ENCODE data around the gene SOS2. TPM values are rescaled to one million over a fixed set of nuclear protein-coding genes. Genes with fewer than 3 reads are reported as not detected.

Gene SOS2
- polyA plus RNA-seq, 1 donor from 2014 or later = 25.9 TPM

- H3F3A ChIP-seq (ENCODE audit: insufficient read depth, low read length, poor library complexity, severe bottlenecking) = no peaks in the 10 kb centered on the region
- H3K27me3 ChIP-seq (ENCODE audit: insufficient read depth, low read depth, low read length) = no peaks in the 10 kb centered on the region
- H3K36me3 ChIP-seq (ENCODE audit: insufficient read depth, low read length) = no peaks in the 10 kb centered on the region
- no peak overlapping the region for H3K9ac ChIP-seq (ENCODE audit: low read length)
- H3K9me3 ChIP-seq (ENCODE audit: low read length) = no peaks in the 10 kb centered on the region
- no peaks in the 10 kb centered on the region for H3K9me2 ChIP-seq (ENCODE audit: insufficient read depth, low read length)
- TF ChIP-seq, protein P1, sequence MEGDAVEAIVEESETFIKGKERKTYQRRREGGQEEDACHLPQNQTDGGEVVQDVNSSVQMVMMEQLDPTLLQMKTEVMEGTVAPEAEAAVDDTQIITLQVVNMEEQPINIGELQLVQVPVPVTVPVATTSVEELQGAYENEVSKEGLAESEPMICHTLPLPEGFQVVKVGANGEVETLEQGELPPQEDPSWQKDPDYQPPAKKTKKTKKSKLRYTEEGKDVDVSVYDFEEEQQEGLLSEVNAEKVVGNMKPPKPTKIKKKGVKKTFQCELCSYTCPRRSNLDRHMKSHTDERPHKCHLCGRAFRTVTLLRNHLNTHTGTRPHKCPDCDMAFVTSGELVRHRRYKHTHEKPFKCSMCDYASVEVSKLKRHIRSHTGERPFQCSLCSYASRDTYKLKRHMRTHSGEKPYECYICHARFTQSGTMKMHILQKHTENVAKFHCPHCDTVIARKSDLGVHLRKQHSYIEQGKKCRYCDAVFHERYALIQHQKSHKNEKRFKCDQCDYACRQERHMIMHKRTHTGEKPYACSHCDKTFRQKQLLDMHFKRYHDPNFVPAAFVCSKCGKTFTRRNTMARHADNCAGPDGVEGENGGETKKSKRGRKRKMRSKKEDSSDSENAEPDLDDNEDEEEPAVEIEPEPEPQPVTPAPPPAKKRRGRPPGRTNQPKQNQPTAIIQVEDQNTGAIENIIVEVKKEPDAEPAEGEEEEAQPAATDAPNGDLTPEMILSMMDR (IDR thresholded peaks at IDR 0.05; ENCODE audit: poor library complexity, severe bottlenecking) = no peak
- no peak for TF ChIP-seq POLR2AphosphoS5 (IDR thresholded peaks at IDR 0.05)
- TF ChIP-seq REST (IDR thresholded peaks at IDR 0.05; ENCODE audit: borderline replicate concordance) = no peak
- no peak for TF ChIP-seq TAF1 (IDR thresholded peaks at IDR 0.05; ENCODE audit: low read depth)
- no peak for TF ChIP-seq EZH2 (IDR thresholded peaks at IDR 0.05; ENCODE audit: borderline replicate concordance, insufficient read depth, low read length, poor library complexity, severe bottlenecking)
- no peak for TF ChIP-seq EP300 (conservative IDR thresholded peaks at IDR 0.05; ENCODE audit: poor library complexity, severe bottlenecking)
- no peak for TF ChIP-seq SMC3 (conservative IDR thresholded peaks at IDR 0.05; ENCODE audit: poor library complexity)
- no peak overlapping the region for H3K27ac ChIP-seq (ENCODE audit: low read length)
- H3K4me2 ChIP-seq (ENCODE audit: low read length) = no peak overlapping the region
- peaks cover 2% of the 10 kb centered on the region for H4K20me1 ChIP-seq (ENCODE audit: insufficient read depth)
- no peak overlapping the region for H3K4me3 ChIP-seq (ENCODE audit: low read length)
- H2AFZ ChIP-seq (ENCODE audit: low read depth, low read length) = no peak overlapping the region
- peaks cover 46% of the 10 kb centered on the region for H3K79me2 ChIP-seq (replicated peaks; ENCODE audit: insufficient read depth, low read length)
Measured at GRCh38 chr14:50212726-50213125, 18.7 kb downstream of the SOS2 start.

- H3K36me3 ChIP-seq (ENCODE audit: insufficient read depth, low read length) = no peaks in the 10 kb centered on the region
- H3K9me2 ChIP-seq (ENCODE audit: insufficient read depth, low read length) = no peaks in the 10 kb centered on the region
- H3F3A ChIP-seq (ENCODE audit: insufficient read depth, low read length, poor library complexity, severe bottlenecking) = no peaks in the 10 kb centered on the region
- peaks cover 44% of the 10 kb centered on the region for H3K79me2 ChIP-seq (replicated peaks; ENCODE audit: insufficient read depth, low read length)
- no peak overlapping the region for H2AFZ ChIP-seq (ENCODE audit: low read depth, low read length)
- no peak for TF ChIP-seq RAD21 (conservative IDR thresholded peaks at IDR 0.05)
- TF ChIP-seq MXI1 (conservative IDR thresholded peaks at IDR 0.05; ENCODE audit: poor library complexity, severe bottlenecking) = no peak
- TF ChIP-seq EP300 (conservative IDR thresholded peaks at IDR 0.05; ENCODE audit: poor library complexity, severe bottlenecking) = no peak
- TF ChIP-seq REST (IDR thresholded peaks at IDR 0.05; ENCODE audit: borderline replicate concordance) = no peak
- no peak for TF ChIP-seq TAF1 (IDR thresholded peaks at IDR 0.05; ENCODE audit: low read depth)
- no peak for TF ChIP-seq EZH2 (IDR thresholded peaks at IDR 0.05; ENCODE audit: borderline replicate concordance, insufficient read depth, low read length, poor library complexity, severe bottlenecking)
- TF ChIP-seq SMC3 (conservative IDR thresholded peaks at IDR 0.05; ENCODE audit: poor library complexity) = no peak
- TF ChIP-seq POLR2AphosphoS5 (IDR thresholded peaks at IDR 0.05) = no peak
- TF ChIP-seq, protein P1 (IDR thresholded peaks at IDR 0.05; ENCODE audit: poor library complexity, severe bottlenecking) = no peak
- no peak overlapping the region for H3K27ac ChIP-seq (ENCODE audit: low read length)
- H3K4me2 ChIP-seq (ENCODE audit: low read length) = no peak overlapping the region
- no peaks in the 10 kb centered on the region for H4K20me1 ChIP-seq (ENCODE audit: insufficient read depth)
- H3K9me3 ChIP-seq (ENCODE audit: low read length) = no peaks in the 10 kb centered on the region
- no peaks in the 10 kb centered on the region for H3K27me3 ChIP-seq (ENCODE audit: insufficient read depth, low read depth, low read length)
- no peak overlapping the region for H3K9ac ChIP-seq (ENCODE audit: low read length)
- no peak overlapping the region for H3K4me3 ChIP-seq (ENCODE audit: low read length)
Measured at GRCh38 chr14:50210074-50210473, 21.3 kb downstream of the SOS2 start.

Measured in neural cell (in vitro differentiated cells).